ENCODE measurements around the gene SCARB1. TPM values are rescaled to one million over a fixed set of nuclear protein-coding genes. Genes with fewer than 3 reads are reported as not detected.
A peak's percentile ranks its signal among the peaks of the same experiment; 100 is the strongest.

SCARB1 gene
- total RNA-seq, 1 donor from 2014 or later: 21.5 TPM

- no peak for DNase-seq (ENCODE audit: low spot score, unreplicated experiment)
- no peak for TF ChIP-seq CTCF (IDR thresholded peaks at IDR 0.05; ENCODE audit: unreplicated experiment)
- H3K36me3 Mint-ChIP-seq (ENCODE audit: insufficient read depth): no peaks in the 10 kb centered on the region
- H3K27me3 Mint-ChIP-seq: peaks cover 23% of the 10 kb centered on the region
- H3K4me3 Mint-ChIP-seq (ENCODE audit: low read depth): peak overlapping the region; percentile 73
- peaks cover 3% of the 10 kb centered on the region for H3K4me1 Mint-ChIP-seq (ENCODE audit: low read depth)
- no peaks in the 10 kb centered on the region for H3K9me3 Mint-ChIP-seq (ENCODE audit: low read depth)
- H3K27ac Mint-ChIP-seq: no peak overlapping the region
Observed at GRCh38 chr12:124862768-124863415, 772 bp downstream of the SCARB1 start.

- Mint-ChIP-seq H3K4me1 (ENCODE audit: low read depth) (peaks cover 3% of the 10 kb centered on the region), H3K27me3 (peaks cover 23% of the 10 kb centered on the region), H3K27ac (no peak overlapping the region), H3K36me3 (ENCODE audit: insufficient read depth) (no peaks in the 10 kb centered on the region), H3K4me3 (ENCODE audit: low read depth) (peak overlapping the region; percentile 73), H3K9me3 (ENCODE audit: low read depth) (no peaks in the 10 kb centered on the region)
- DNase-seq (ENCODE audit: low spot score, unreplicated experiment): no peak
- TF ChIP-seq CTCF (IDR thresholded peaks at IDR 0.05; ENCODE audit: unreplicated experiment): no peak
Observed at GRCh38 chr12:124861898-124862676, 1.6 kb downstream of the SCARB1 start.

GRCh38 chr12:124861492-124861891 lies 2.2 kb downstream of the SCARB1 start:
- H3K27me3 Mint-ChIP-seq: peaks cover 20% of the 10 kb centered on the region
- no peak for TF ChIP-seq CTCF (IDR thresholded peaks at IDR 0.05; ENCODE audit: unreplicated experiment)
- H3K27ac Mint-ChIP-seq: no peak overlapping the region
- H3K4me3 Mint-ChIP-seq (ENCODE audit: low read depth): peak overlapping the region; percentile 73
- H3K36me3 Mint-ChIP-seq (ENCODE audit: insufficient read depth): no peaks in the 10 kb centered on the region
- H3K9me3 Mint-ChIP-seq (ENCODE audit: low read depth): no peaks in the 10 kb centered on the region
- peaks cover 3% of the 10 kb centered on the region for H3K4me1 Mint-ChIP-seq (ENCODE audit: low read depth)
- no peak for DNase-seq (ENCODE audit: low spot score, unreplicated experiment)

GRCh38 chr12:124857921-124858461 lies 5.7 kb downstream of the SCARB1 start:
- H3K27me3 Mint-ChIP-seq: peaks cover 27% of the 10 kb centered on the region
- no peaks in the 10 kb centered on the region for H3K36me3 Mint-ChIP-seq (ENCODE audit: insufficient read depth)
- no peak overlapping the region for H3K27ac Mint-ChIP-seq
- peaks cover 9% of the 10 kb centered on the region for H3K4me1 Mint-ChIP-seq (ENCODE audit: low read depth)
- DNase-seq (ENCODE audit: low spot score, unreplicated experiment): no peak
- no peak overlapping the region for H3K4me3 Mint-ChIP-seq (ENCODE audit: low read depth)
- no peaks in the 10 kb centered on the region for H3K9me3 Mint-ChIP-seq (ENCODE audit: low read depth)
- no peak for TF ChIP-seq CTCF (IDR thresholded peaks at IDR 0.05; ENCODE audit: unreplicated experiment)

- peaks cover 15% of the 10 kb centered on the region for H3K4me1 Mint-ChIP-seq (ENCODE audit: low read depth)
- no peak overlapping the region for H3K4me3 Mint-ChIP-seq (ENCODE audit: low read depth)
- H3K9me3 Mint-ChIP-seq (ENCODE audit: low read depth): no peaks in the 10 kb centered on the region
- no peak overlapping the region for H3K27ac Mint-ChIP-seq
- no peak for TF ChIP-seq CTCF (IDR thresholded peaks at IDR 0.05; ENCODE audit: unreplicated experiment)
- no peaks in the 10 kb centered on the region for H3K36me3 Mint-ChIP-seq (ENCODE audit: insufficient read depth)
- no peak for DNase-seq (ENCODE audit: low spot score, unreplicated experiment)
- H3K27me3 Mint-ChIP-seq: peaks cover 15% of the 10 kb centered on the region
Observed at GRCh38 chr12:124856842-124857178, 6.9 kb downstream of the SCARB1 start.

All from progenitor cell of endocrine pancreas (in vitro differentiated cells).